OCI-LY7 (cell line): ENCODE measurements around the gene ERI3. TPM values are rescaled to one million over a fixed set of nuclear protein-coding genes. Genes with fewer than 3 reads are reported as not detected.

Source experiments
- BruUV-seq: library from RNA; stranded (reverse); fragments of 400-500 nt; replicated peaks from 2 replicates; lab custom pipeline; 2021; lab: Mats Ljungman, UMichigan
- CTCF ChIA-PET: fragments of 300-600 bp; sonication (Branson Sonifier 250); formaldehyde crosslinking; loops from one replicate; lab custom pipeline; 2022; ENCODE audit warnings: antibody characterized with exemption; ENCODE audit not compliant: unreplicated experiment; lab: Charles Lee
- POLR2A ChIA-PET: fragments of 300-600 bp; sonication (Branson Sonifier 250); formaldehyde crosslinking; loops from one replicate; lab custom pipeline; 2022; ENCODE audit warnings: antibody characterized with exemption; lab: Charles Lee
- DNase-seq: peaks from one replicate; pipeline ENCODE4 v3.0.0-alpha.2; 2015; ENCODE audit warnings: low spot score
- H2AFZ ChIP-seq: fragments of 200-600 bp; sonication (generic), shearing (Covaris generic); 2 replicates; pipeline ENCODE4 v1.6.1; 2014; ENCODE audit warnings: mild to moderate bottlenecking, antibody characterized with exemption, low read length, moderate library complexity
- H3K27ac ChIP-seq: fragments of 200-600 bp; sonication (generic); 2 replicates; pipeline ENCODE4 v1.5.1; 2014; ENCODE audit warnings: mixed run types, low read depth, mild to moderate bottlenecking, moderate library complexity, low read length, inconsistent platforms; ENCODE audit not compliant: poor library complexity, severe bottlenecking
- H3K36me3 ChIP-seq: fragments of 200-600 bp; sonication (generic); 2 replicates; pipeline ENCODE4 v1.6.1; 2014; ENCODE audit warnings: mild to moderate bottlenecking, antibody characterized with exemption, low read length, moderate library complexity, mixed read lengths; ENCODE audit not compliant: insufficient read depth
- H3K4me1 ChIP-seq: fragments of 200-600 bp; sonication (generic); 2 replicates; pipeline ENCODE4 v1.5.1; 2014; ENCODE audit warnings: mild to moderate bottlenecking, low read length; ENCODE audit not compliant: insufficient read depth, poor library complexity, severe bottlenecking
- H3K4me2 ChIP-seq: fragments of 200-600 bp; sonication (generic); 2 replicates; pipeline ENCODE4 v1.6.1; 2014; ENCODE audit warnings: mild to moderate bottlenecking, low read length
- H3K4me3 ChIP-seq: fragments of 200-600 bp; sonication (generic); 2 replicates; pipeline ENCODE4 v1.5.1; 2014; ENCODE audit warnings: mild to moderate bottlenecking, low read depth, low read length; ENCODE audit not compliant: poor library complexity, severe bottlenecking
- H3K79me2 ChIP-seq: fragments of 200-600 bp; sonication (generic); 2 replicates; pipeline ENCODE4 v1.6.1; 2016; ENCODE audit warnings: low read depth, mild to moderate bottlenecking, low read length, moderate library complexity, mixed read lengths; ENCODE audit not compliant: insufficient read depth
- H3K9me2 ChIP-seq: fragments of 200-600 bp; sonication (generic); 2 replicates; pipeline ENCODE4 v1.6.1; 2016; ENCODE audit warnings: mild to moderate bottlenecking, low read length, mixed read lengths; ENCODE audit not compliant: insufficient read depth
- H3K9me3 ChIP-seq: fragments of 200-600 bp; sonication (generic); 2 replicates; pipeline ENCODE4 v1.6.1; 2014; ENCODE audit warnings: mild to moderate bottlenecking, mixed run types, low read length, mixed read lengths
- H4K20me1 ChIP-seq: fragments of 200-600 bp; sonication (generic); 2 replicates; pipeline ENCODE4 v1.6.1; 2014; ENCODE audit warnings: mild to moderate bottlenecking, antibody characterized with exemption, low read length, moderate library complexity, mixed read lengths; ENCODE audit not compliant: insufficient read depth
- EZH2phosphoT487 ChIP-seq: fragments of 200-600 bp; sonication (generic); IDR thresholded peaks from 2 replicates; pipeline ENCODE4 v1.6.1; 2018; ENCODE audit warnings: low read depth, borderline replicate concordance, mild to moderate bottlenecking, mixed run types, antibody characterized with exemption, low read length, moderate library complexity, mixed read lengths
- intact Hi-C: fragments of 100-400 bp; cut with micrococcal nuclease; formaldehyde crosslinking; loops from one replicate; pipeline ENCODE4 v1.10.0; 2022; ENCODE audit not compliant: unreplicated experiment
- total RNA-seq, 2 experiments: library from RNA; depleted of rRNA in 1 of 2; stranded (reverse); fragments of >200 nt in 1 of 2; shearing (Covaris generic) in 1 of 2; gene quantifications; 2 replicates each; pipeline ENCODE4 v1.2.3, GENCODE V29; 2014 to 2022
- TF ChIP-seq, protein P1 (sequence below): fragments of 200-600 bp; sonication (generic); conservative IDR thresholded peaks from 2 replicates; pipeline ENCODE4 v1.5.1; 2014; ENCODE audit warnings: mild to moderate bottlenecking, antibody characterized with exemption, low read length, moderate library complexity, mixed read lengths

Gene ERI3
- total RNA-seq, 2 experiments from 2014 or later = 46.5 to 47.4 TPM

- Histone ChIP-seq H3K4me1 (no peaks in the 10 kb centered on the region), H4K20me1 (no peaks in the 10 kb centered on the region), H2AFZ (no peak overlapping the region), H3K9me2 (no peaks in the 10 kb centered on the region), H3K4me2 (no peak overlapping the region), H3K9me3 (no peaks in the 10 kb centered on the region), H3K27ac (no peak overlapping the region), H3K36me3 (peaks cover 49% of the 10 kb centered on the region), H3K4me3 (no peak overlapping the region), H3K79me2 (no peaks in the 10 kb centered on the region)
- BruUV-seq = no TSS peak
- intact Hi-C loops = loop anchor here (1.0 kb wide), 1 partner anchor 101 kb away; no protein-coding TSS in a partner anchor
- TF ChIP-seq EZH2phosphoT487 = no peak
- TF ChIP-seq, protein P1, sequence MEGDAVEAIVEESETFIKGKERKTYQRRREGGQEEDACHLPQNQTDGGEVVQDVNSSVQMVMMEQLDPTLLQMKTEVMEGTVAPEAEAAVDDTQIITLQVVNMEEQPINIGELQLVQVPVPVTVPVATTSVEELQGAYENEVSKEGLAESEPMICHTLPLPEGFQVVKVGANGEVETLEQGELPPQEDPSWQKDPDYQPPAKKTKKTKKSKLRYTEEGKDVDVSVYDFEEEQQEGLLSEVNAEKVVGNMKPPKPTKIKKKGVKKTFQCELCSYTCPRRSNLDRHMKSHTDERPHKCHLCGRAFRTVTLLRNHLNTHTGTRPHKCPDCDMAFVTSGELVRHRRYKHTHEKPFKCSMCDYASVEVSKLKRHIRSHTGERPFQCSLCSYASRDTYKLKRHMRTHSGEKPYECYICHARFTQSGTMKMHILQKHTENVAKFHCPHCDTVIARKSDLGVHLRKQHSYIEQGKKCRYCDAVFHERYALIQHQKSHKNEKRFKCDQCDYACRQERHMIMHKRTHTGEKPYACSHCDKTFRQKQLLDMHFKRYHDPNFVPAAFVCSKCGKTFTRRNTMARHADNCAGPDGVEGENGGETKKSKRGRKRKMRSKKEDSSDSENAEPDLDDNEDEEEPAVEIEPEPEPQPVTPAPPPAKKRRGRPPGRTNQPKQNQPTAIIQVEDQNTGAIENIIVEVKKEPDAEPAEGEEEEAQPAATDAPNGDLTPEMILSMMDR = peak; percentile 98
- peak; percentile 58 for DNase-seq
- POLR2A ChIA-PET = interaction anchor here (0.6 kb wide), 1 partner anchor 79 kb away, joined by 6 read pairs; no protein-coding TSS in a partner anchor
- CTCF ChIA-PET = no interaction called here
Measured at GRCh38 chr1:44318097-44319088, 36.7 kb downstream of the ERI3 start.

- Histone ChIP-seq H3K9me2 (no peaks in the 10 kb centered on the region), H3K27ac (no peak overlapping the region), H3K4me2 (no peak overlapping the region), H3K4me1 (no peaks in the 10 kb centered on the region), H3K9me3 (no peaks in the 10 kb centered on the region), H3K79me2 (no peaks in the 10 kb centered on the region), H2AFZ (no peak overlapping the region), H3K4me3 (no peak overlapping the region), H4K20me1 (no peaks in the 10 kb centered on the region), H3K36me3 (peaks cover 70% of the 10 kb centered on the region)
- ChIA-PET CTCF (no interaction called here), POLR2A (no interaction called here)
- DNase-seq = no peak
- TF ChIP-seq EZH2phosphoT487 = no peak
- TF ChIP-seq, protein P1 = no peak
- no TSS peak for BruUV-seq
- intact Hi-C loops = no loop called here
Measured at GRCh38 chr1:44316231-44316759, 38.8 kb downstream of the ERI3 start.
